ENCODE data around the gene CTNNA1. TPM values are rescaled to one million over a fixed set of nuclear protein-coding genes. Genes with fewer than 3 reads are reported as not detected.
"Not testable (repeated sequence)": the region's sequence is repeated elsewhere in the genome, so short reads cannot be mapped to it uniquely, and the experiment has no call there.

Gene CTNNA1
- total RNA-seq, 1 donor from 2014 or later: 397 TPM

- no peak for DNase-seq (ENCODE audit: low read depth)
- H3K36me3 ChIP-seq (ENCODE audit: control insufficient read depth, insufficient read depth, low read length): peaks cover 1% of the 10 kb centered on the region
- TF ChIP-seq CTCF (IDR thresholded peaks at IDR 0.05; ENCODE audit: insufficient read depth, low read length, poor library complexity, severe bottlenecking): no peak
- H3K4me3 ChIP-seq (ENCODE audit: low read depth, low read length): no peak overlapping the region
- H3K27me3 ChIP-seq (ENCODE audit: control insufficient read depth, insufficient read depth, low read length): no peaks in the 10 kb centered on the region
These were observed 79.9 kb downstream of the CTNNA1 start for GRCh38 chr5:138833080-138833479.

- TF ChIP-seq CTCF (IDR thresholded peaks at IDR 0.05; ENCODE audit: insufficient read depth, low read length, poor library complexity, severe bottlenecking): no peak
- no peak for DNase-seq (ENCODE audit: low read depth)
- no peaks in the 10 kb centered on the region for H3K36me3 ChIP-seq (ENCODE audit: control insufficient read depth, insufficient read depth, low read length)
- no peaks in the 10 kb centered on the region for H3K27me3 ChIP-seq (ENCODE audit: control insufficient read depth, insufficient read depth, low read length)
- no peak overlapping the region for H3K4me3 ChIP-seq (ENCODE audit: low read depth, low read length)
These were observed 80.7 kb downstream of the CTNNA1 start for GRCh38 chr5:138833726-138834480.

- H3K36me3 ChIP-seq (ENCODE audit: control insufficient read depth, insufficient read depth, low read length); H3K27me3 ChIP-seq (ENCODE audit: control insufficient read depth, insufficient read depth, low read length); H3K4me3 ChIP-seq (ENCODE audit: low read depth, low read length); DNase-seq (ENCODE audit: low read depth): not testable (repeated sequence)
These were observed 81.6 kb downstream of the CTNNA1 start for GRCh38 chr5:138834853-138835252.

GRCh38 chr5:138837160-138837559 is 83.9 kb downstream of the CTNNA1 start:
- H3K27me3 ChIP-seq (ENCODE audit: control insufficient read depth, insufficient read depth, low read length): no peaks in the 10 kb centered on the region
- DNase-seq (ENCODE audit: low read depth): no peak
- TF ChIP-seq CTCF (IDR thresholded peaks at IDR 0.05; ENCODE audit: insufficient read depth, low read length, poor library complexity, severe bottlenecking): no peak
- H3K4me3 ChIP-seq (ENCODE audit: low read depth, low read length): no peak overlapping the region
- no peaks in the 10 kb centered on the region for H3K36me3 ChIP-seq (ENCODE audit: control insufficient read depth, insufficient read depth, low read length)

- no peak for DNase-seq (ENCODE audit: low read depth)
- Histone ChIP-seq H3K27me3 (ENCODE audit: control insufficient read depth, insufficient read depth, low read length) (no peaks in the 10 kb centered on the region), H3K36me3 (ENCODE audit: control insufficient read depth, insufficient read depth, low read length) (no peaks in the 10 kb centered on the region), H3K4me3 (ENCODE audit: low read depth, low read length) (no peak overlapping the region)
- no peak for TF ChIP-seq CTCF (IDR thresholded peaks at IDR 0.05; ENCODE audit: insufficient read depth, low read length, poor library complexity, severe bottlenecking)
These were observed 86.9 kb downstream of the CTNNA1 start for GRCh38 chr5:138840103-138840502.

GRCh38 chr5:138841531-138841930 is 88.3 kb downstream of the CTNNA1 start:
- no peak for DNase-seq (ENCODE audit: low read depth)
- Histone ChIP-seq H3K36me3 (ENCODE audit: control insufficient read depth, insufficient read depth, low read length) (no peaks in the 10 kb centered on the region), H3K4me3 (ENCODE audit: low read depth, low read length) (no peak overlapping the region), H3K27me3 (ENCODE audit: control insufficient read depth, insufficient read depth, low read length) (no peaks in the 10 kb centered on the region)
- no peak for TF ChIP-seq CTCF (IDR thresholded peaks at IDR 0.05; ENCODE audit: insufficient read depth, low read length, poor library complexity, severe bottlenecking)

All from kidney epithelial cell (primary cell).